Stimulated activated memory B cell treated with anti-CD40 and anti-IgM and Interleukin-4, amounts not matched to agents 10 μg/mL and 1 μg/mL and 100 μg/mL, for 72 hours (primary cell): ENCODE measurements around the gene SMAP2.

ENCODE experiments used
- ATAC-seq: fragments of 150-1000 bp; cut with Tn5 transposase; 2 replicates; pipeline ENCODE4 v1.10.0; 2021
- H3K27ac Mint-ChIP-seq: one replicate; pipeline ENCODE4 v1.8.0; 2022; ENCODE audit warnings: mild to moderate bottlenecking, mixed read lengths
- H3K27me3 Mint-ChIP-seq: one replicate; pipeline ENCODE4 v1.8.0; 2022; ENCODE audit warnings: mixed read lengths
- H3K36me3 Mint-ChIP-seq: one replicate; pipeline ENCODE4 v1.8.0; 2022; ENCODE audit warnings: mixed read lengths
- H3K4me1 Mint-ChIP-seq: one replicate; pipeline ENCODE4 v1.8.0; 2022; ENCODE audit warnings: mixed read lengths
- H3K4me3 Mint-ChIP-seq: one replicate; pipeline ENCODE4 v1.8.0; 2022; ENCODE audit warnings: mild to moderate bottlenecking, moderate library complexity, mixed read lengths
- H3K9me3 Mint-ChIP-seq: one replicate; pipeline ENCODE4 v1.8.0; 2022; ENCODE audit warnings: mixed read lengths

SMAP2 gene

GRCh38 chr1:40413527-40414252 lies 40.2 kb downstream of the SMAP2 start:
- no peaks in the 10 kb centered on the region for H3K4me1 Mint-ChIP-seq
- no peaks in the 10 kb centered on the region for H3K27me3 Mint-ChIP-seq
- no peak for ATAC-seq
- no peaks in the 10 kb centered on the region for H3K9me3 Mint-ChIP-seq
- H3K27ac Mint-ChIP-seq: peak overlapping the region; percentile 19
- H3K36me3 Mint-ChIP-seq: peaks cover 76% of the 10 kb centered on the region
- H3K4me3 Mint-ChIP-seq: no peak overlapping the region

DNA sequence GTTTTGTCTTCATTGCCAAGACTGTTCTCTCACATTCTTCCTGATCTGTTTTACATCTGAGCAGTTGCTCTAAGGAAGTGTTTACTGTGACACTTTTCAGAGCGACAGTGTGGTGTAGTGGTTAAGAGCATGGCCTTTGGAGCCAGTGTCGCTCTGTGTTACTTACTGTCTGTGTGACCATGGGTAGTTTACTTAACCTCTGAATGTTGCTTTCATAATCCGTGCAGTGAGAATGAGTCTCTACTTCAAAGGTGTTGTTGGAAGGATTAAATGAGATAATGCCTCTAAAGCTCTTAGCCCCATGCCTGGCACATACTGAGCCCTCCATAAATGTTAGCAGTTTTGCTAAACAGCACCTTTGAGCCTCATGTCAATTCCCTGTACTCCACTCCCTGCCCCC lies 40.8 kb downstream of the SMAP2 start:
- no peaks in the 10 kb centered on the region for H3K9me3 Mint-ChIP-seq
- H3K4me1 Mint-ChIP-seq: no peaks in the 10 kb centered on the region
- ATAC-seq: no peak
- H3K27me3 Mint-ChIP-seq: no peaks in the 10 kb centered on the region
- H3K36me3 Mint-ChIP-seq: peaks cover 78% of the 10 kb centered on the region
- no peak overlapping the region for H3K27ac Mint-ChIP-seq
- H3K4me3 Mint-ChIP-seq: no peak overlapping the region

DNA sequence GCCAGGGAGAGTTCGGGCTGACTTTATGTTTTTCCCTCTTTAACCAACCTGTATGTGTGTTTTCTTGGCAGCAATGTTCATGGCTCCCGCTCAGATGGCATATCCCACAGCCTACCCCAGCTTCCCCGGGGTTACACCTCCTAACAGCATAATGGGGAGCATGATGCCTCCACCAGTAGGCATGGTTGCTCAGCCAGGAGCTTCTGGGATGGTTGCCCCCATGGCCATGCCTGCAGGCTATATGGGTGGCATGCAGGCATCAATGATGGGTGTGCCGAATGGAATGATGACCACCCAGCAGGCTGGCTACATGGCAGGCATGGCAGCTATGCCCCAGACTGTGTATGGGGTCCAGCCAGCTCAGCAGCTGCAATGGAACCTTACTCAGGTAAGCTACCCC lies 43.2 kb downstream of the SMAP2 start:
- Mint-ChIP-seq H3K27me3 (no peaks in the 10 kb centered on the region), H3K9me3 (no peaks in the 10 kb centered on the region), H3K4me3 (no peak overlapping the region), H3K4me1 (peaks cover 14% of the 10 kb centered on the region), H3K27ac (peak overlapping the region; percentile 51), H3K36me3 (peaks cover 94% of the 10 kb centered on the region)
- ATAC-seq: no peak

DNA sequence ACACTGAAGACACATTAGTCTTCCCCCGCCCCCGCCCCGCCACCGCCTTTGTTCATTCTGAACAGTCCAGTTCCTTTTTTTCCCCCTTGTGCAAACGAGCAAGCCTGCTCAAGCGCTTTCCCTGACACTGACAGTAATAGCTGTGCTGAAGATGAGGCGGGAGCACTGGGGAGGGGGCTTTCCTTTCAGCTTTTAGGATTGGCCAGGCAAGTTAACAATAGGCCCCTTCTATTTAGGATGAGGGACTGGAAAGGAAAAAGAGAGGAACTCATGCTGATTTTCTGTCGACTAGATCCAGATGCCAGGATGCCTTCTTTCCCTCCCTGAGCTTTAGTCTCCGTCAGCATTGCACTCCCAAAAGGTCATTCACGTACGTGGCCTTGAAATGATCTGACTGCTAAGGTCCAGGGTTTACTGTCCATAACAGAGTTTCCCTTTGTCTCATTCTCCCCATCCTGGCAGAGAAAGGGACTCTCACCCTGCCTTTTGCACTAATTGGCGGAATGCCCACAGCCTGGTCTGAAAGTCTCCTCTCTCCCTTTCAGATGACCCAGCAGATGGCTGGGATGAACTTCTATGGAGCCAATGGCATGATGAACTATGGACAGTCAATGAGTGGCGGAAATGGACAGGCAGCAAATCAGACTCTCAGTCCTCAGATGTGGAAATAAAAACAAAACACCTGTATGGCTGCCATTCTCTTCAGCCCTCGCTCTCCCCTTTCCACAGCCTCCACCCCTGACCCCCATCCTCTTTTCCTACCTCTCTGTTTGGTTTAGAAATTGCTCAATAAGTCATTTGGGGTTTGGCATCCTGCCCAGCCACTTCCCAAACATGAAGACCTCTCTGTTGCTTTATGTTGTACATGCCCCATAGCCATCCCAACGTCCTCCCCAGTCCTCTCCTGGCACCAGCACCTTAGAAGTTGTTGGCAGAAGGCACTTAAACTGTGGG lies 48.2 kb downstream of the SMAP2 start:
- peak overlapping the region; percentile 67 for H3K27ac Mint-ChIP-seq
- peak overlapping the region; percentile 9 for H3K4me3 Mint-ChIP-seq
- H3K27me3 Mint-ChIP-seq: no peaks in the 10 kb centered on the region
- H3K9me3 Mint-ChIP-seq: peaks cover 12% of the 10 kb centered on the region
- H3K36me3 Mint-ChIP-seq: peaks cover 96% of the 10 kb centered on the region
- H3K4me1 Mint-ChIP-seq: peaks cover 39% of the 10 kb centered on the region
- no peak for ATAC-seq

DNA sequence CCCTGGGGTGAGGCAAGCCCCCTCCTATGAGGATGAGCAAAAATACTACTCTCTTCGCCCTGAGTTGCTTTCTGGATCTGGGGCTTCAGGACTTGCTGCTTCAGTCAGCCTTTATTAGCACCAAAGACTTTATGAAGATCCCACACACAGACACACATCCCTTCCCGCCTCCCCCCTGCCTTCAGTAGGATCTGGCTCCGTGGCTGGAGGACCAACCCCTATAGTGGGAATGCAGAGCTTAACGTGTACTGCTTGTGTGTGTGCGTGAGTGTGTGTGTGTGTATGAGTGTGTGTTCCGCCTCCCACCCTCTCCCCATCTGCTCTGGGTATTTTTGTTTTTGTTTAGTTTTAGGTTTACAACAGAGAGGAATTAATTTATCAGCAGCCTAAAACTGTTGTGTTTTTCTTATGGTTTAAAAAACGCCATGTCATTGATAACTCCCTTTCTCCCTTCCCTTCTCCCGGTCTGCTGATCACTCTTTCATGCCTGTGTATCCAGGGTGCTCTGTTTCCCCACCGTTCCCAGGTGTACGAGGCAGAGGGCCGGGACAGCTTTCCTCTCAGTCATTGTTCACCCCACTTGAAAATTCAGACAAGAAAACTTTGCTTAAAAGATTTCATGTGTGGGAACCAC lies 49.2 kb downstream of the SMAP2 start:
- H3K9me3 Mint-ChIP-seq: peaks cover 13% of the 10 kb centered on the region

DNA sequence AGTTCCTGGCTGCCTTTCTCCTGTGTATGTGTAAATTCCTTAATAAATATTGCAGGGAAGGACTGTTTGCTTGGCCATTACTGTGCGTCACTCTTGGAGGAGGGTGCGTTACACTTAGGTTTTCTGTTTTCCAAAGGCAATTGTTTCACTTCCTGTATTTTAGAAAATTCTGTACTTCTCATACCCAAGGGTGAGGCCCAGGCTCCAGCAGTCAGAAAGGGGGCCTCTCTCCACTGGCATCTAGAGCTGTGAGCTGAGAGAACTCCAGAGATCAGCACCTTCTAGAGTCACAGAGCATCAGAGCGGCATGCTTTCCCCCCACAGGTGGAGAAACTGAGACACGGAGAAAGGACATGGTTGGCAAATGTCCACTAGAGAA lies 49.7 kb downstream of the SMAP2 start:
- peak overlapping the region; percentile 67 for H3K27ac Mint-ChIP-seq
- no peaks in the 10 kb centered on the region for H3K27me3 Mint-ChIP-seq
- peaks cover 84% of the 10 kb centered on the region for H3K36me3 Mint-ChIP-seq
- peaks cover 13% of the 10 kb centered on the region for H3K9me3 Mint-ChIP-seq
- no peak overlapping the region for H3K4me3 Mint-ChIP-seq
- ATAC-seq: no peak
- H3K4me1 Mint-ChIP-seq: peaks cover 39% of the 10 kb centered on the region

More for the DNA sequence above, 49.2 kb downstream of the SMAP2 start:
- H3K4me3 Mint-ChIP-seq: no peak overlapping the region
- H3K36me3 Mint-ChIP-seq: peaks cover 89% of the 10 kb centered on the region
- peaks cover 39% of the 10 kb centered on the region for H3K4me1 Mint-ChIP-seq
- no peak for ATAC-seq
- no peaks in the 10 kb centered on the region for H3K27me3 Mint-ChIP-seq
- H3K27ac Mint-ChIP-seq: peak overlapping the region; percentile 67

- Mint-ChIP-seq H3K27ac (peak overlapping the region; percentile 8), H3K4me1 (peaks cover 39% of the 10 kb centered on the region), H3K9me3 (peaks cover 13% of the 10 kb centered on the region), H3K36me3 (peaks cover 75% of the 10 kb centered on the region), H3K4me3 (no peak overlapping the region), H3K27me3 (no peaks in the 10 kb centered on the region)
- ATAC-seq: no peak
Observed at GRCh38 chr1:40423951-40424618, 50.6 kb downstream of the SMAP2 start.

GRCh38 chr1:40425198-40425597 lies 51.7 kb downstream of the SMAP2 start:
- no peak for ATAC-seq
- Mint-ChIP-seq H3K4me3 (no peak overlapping the region), H3K4me1 (peaks cover 37% of the 10 kb centered on the region), H3K36me3 (peaks cover 67% of the 10 kb centered on the region), H3K27me3 (no peaks in the 10 kb centered on the region), H3K27ac (no peak overlapping the region), H3K9me3 (peaks cover 13% of the 10 kb centered on the region)

DNA sequence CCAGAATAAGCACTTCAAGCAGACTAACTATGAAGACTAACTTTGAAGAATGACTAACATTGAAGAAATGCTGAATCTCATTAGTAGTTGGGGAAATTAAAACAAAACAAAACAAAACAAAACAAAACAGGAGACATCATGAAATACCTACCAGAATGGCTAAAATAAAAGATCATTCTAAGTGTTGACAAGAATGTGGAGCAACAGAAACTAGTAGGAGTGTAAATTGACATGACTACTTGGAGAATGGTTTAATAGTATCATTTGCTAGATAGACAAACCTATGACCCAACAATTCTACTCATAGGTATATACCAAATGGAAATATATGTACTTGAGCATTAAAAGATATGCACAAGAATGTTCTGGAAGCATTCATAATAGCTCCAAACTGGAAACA lies 57.9 kb downstream of the SMAP2 start:
- ATAC-seq: no peak
- peaks cover 6% of the 10 kb centered on the region for H3K36me3 Mint-ChIP-seq
- H3K4me1 Mint-ChIP-seq: no peaks in the 10 kb centered on the region
- H3K4me3 Mint-ChIP-seq: no peak overlapping the region
- no peak overlapping the region for H3K27ac Mint-ChIP-seq
- H3K9me3 Mint-ChIP-seq: peaks cover 4% of the 10 kb centered on the region
- H3K27me3 Mint-ChIP-seq: no peaks in the 10 kb centered on the region

DNA sequence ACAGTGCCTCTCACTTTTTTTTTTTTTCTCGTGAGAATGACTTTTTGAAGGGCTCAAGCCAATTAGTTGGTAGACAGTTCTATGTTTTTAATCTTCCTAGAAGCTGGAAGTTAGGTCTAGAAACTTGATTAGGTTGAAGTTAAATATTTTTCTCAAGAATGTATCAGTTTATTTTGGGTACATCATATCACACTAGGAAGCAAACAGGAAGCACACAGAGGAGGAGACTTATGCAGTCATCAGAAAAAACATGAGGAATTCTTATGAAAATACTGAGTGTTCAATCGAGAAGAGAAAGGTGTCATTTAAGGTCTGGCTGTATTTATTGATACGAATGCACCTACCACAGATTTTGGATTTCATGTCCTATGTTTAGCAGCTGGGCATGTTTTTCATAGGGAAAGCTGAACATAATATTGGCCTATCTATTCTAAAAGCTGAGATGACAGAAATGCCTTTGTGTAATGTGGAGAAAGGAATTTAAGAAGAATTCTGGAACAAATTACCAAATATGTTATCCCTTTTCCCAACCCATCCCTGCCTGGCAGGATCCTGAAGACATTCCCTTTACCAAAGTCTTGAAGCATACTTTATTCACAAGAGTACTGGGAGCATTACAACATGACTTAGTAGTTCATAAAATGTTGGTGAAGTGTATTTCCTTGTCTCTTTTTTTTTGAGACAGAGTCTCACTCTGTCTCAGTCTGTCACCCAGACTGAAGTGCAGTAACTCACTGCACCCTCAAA lies 59.3 kb downstream of the SMAP2 start:
- ATAC-seq: no peak
- no peaks in the 10 kb centered on the region for H3K36me3 Mint-ChIP-seq
- H3K4me1 Mint-ChIP-seq: no peaks in the 10 kb centered on the region
- H3K27me3 Mint-ChIP-seq: no peaks in the 10 kb centered on the region
- no peaks in the 10 kb centered on the region for H3K9me3 Mint-ChIP-seq
- H3K4me3 Mint-ChIP-seq: no peak overlapping the region
- H3K27ac Mint-ChIP-seq: no peak overlapping the region

DNA sequence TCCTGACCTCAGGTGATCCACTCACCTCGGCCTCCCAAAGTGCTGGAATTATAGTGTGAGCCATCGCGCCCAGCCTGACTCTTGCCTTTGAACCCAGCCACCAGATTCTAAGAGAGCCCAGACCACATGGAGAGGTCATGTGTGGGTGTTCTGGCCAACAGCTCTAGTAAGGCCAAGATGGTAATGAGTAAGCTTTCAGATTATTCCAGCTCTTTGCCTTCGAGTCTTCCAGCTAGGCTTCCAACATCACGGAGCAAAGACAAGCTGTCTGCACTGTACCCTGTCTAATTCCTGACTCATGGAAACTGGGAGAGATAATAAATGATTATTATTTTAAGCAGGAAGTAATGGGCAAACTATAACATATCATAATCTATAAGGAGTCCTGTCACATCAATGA lies 61.9 kb downstream of the SMAP2 start:
- H3K4me3 Mint-ChIP-seq: no peak overlapping the region
- peaks cover 8% of the 10 kb centered on the region for H3K4me1 Mint-ChIP-seq
- ATAC-seq: no peak
- no peaks in the 10 kb centered on the region for H3K36me3 Mint-ChIP-seq
- H3K27ac Mint-ChIP-seq: no peak overlapping the region
- H3K9me3 Mint-ChIP-seq: no peaks in the 10 kb centered on the region
- H3K27me3 Mint-ChIP-seq: no peaks in the 10 kb centered on the region

- Mint-ChIP-seq H3K4me1 (peaks cover 8% of the 10 kb centered on the region), H3K4me3 (no peak overlapping the region), H3K9me3 (no peaks in the 10 kb centered on the region), H3K36me3 (no peaks in the 10 kb centered on the region), H3K27ac (no peak overlapping the region), H3K27me3 (no peaks in the 10 kb centered on the region)
- no peak for ATAC-seq
Observed at GRCh38 chr1:40435876-40436275, 62.3 kb downstream of the SMAP2 start.

DNA sequence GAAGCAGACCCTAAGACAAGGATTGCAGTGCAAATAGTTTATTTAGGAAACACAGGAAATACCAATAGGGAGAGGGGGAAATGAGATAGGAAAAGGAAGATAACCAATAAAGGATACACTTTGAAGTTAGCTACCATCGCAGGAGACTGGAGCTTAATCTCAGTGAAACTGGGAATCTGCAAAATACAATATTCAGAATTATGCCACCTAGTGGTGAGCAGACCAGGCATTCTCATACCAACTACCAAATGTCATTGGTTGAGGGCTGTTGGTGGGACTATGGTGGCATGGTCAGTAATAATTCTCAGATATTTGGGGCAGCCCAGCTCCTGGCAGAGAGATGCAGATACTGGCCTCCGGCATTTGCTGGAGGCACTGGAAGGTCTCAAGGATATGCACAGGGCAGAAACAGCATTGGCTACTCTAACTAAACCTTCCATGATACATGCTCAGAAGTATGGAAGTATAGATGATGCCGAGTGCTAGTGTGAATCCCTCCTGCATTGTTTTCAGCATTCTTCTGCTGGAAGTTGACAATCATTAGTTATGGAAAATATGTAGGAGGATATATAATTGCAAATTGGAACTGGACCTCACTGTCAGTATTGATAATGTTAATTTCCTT lies 65.0 kb downstream of the SMAP2 start:
- H3K9me3 Mint-ChIP-seq: no peaks in the 10 kb centered on the region
- H3K36me3 Mint-ChIP-seq: no peaks in the 10 kb centered on the region
- no peak overlapping the region for H3K27ac Mint-ChIP-seq
- H3K4me3 Mint-ChIP-seq: no peak overlapping the region
- H3K27me3 Mint-ChIP-seq: no peaks in the 10 kb centered on the region
- H3K4me1 Mint-ChIP-seq: peaks cover 8% of the 10 kb centered on the region
- peak; percentile 53 for ATAC-seq

DNA sequence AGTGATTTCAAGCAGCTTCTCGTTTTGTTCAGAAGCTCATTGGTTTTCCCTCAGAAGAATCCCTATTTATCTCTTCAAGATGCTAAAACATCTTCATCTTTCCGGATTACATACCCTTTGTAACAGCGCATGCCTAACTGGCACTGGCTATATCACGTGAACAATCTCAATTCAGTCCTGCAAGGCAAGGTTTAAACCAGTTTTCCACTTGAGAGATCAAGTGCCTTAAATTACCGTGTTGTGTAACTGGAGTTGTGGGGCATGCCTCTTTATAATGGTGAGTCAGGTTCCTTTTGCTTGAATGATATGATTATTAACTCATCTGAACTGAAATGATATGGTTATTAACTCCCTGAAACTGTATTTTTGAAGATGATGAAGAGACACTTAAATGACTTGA lies 65.7 kb downstream of the SMAP2 start:
- Mint-ChIP-seq H3K9me3 (no peaks in the 10 kb centered on the region), H3K27ac (no peak overlapping the region), H3K27me3 (no peaks in the 10 kb centered on the region), H3K36me3 (peaks cover 5% of the 10 kb centered on the region), H3K4me1 (peaks cover 8% of the 10 kb centered on the region), H3K4me3 (no peak overlapping the region)
- no peak for ATAC-seq
